SK-N-SH (cell line): ENCODE results near the gene IL10RB. TPM values are rescaled to one million over a fixed set of nuclear protein-coding genes. Genes with fewer than 3 reads are reported as not detected.

ENCODE experiments used
- CTCF ChIA-PET: fragments of 300-600, 350-600 bp; formaldehyde crosslinking; extraction: SDS; loops from one replicate; lab custom pipeline; 2021; lab: Yijun Ruan, JAX
- POLR2A ChIA-PET: fragments of 350-600 bp; sonication (Branson Sonifier 250); formaldehyde crosslinking; extraction: SDS; loops from one replicate; lab custom pipeline; 2020; ENCODE audit warnings: antibody characterized with exemption, inconsistent platforms; lab: Yijun Ruan, JAX
- DNase-seq: peaks from one replicate; pipeline ENCODE4 v3.0.0; 2012
- H2AFZ ChIP-seq: fragments of 200-600 bp; sonication (generic); 2 replicates; pipeline ENCODE4 v1.8.1; 2016; ENCODE audit warnings: antibody characterized with exemption, mild to moderate bottlenecking, low read depth
- H3F3A ChIP-seq: fragments of 200-600 bp; sonication (generic); replicated peaks from 2 replicates; pipeline ENCODE3; 2016; ENCODE audit warnings: antibody characterized with exemption, mild to moderate bottlenecking; ENCODE audit not compliant: insufficient read depth
- H3K27ac ChIP-seq, 2 experiments: fragments of 200-500 bp in 1 of 2; fragments of 200-600 bp in 1 of 2; sonication (Bioruptor generic) in 1 of 2; sonication (generic), shearing (Covaris generic) in 1 of 2; 2 replicates each; pipeline versions ENCODE4 v1.5.1 to v1.6.1; 2014 to 2016; ENCODE audit warnings: low read depth in 2 of 2, inconsistent platforms in 1 of 2, low read length in 1 of 2, mild to moderate bottlenecking in 1 of 2, mixed read lengths in 1 of 2
- H3K27me3 ChIP-seq: fragments of 200-600 bp; sonication (generic), shearing (Covaris generic); 2 replicates; pipeline ENCODE4 v1.6.1; 2016; ENCODE audit warnings: mixed run types; ENCODE audit not compliant: insufficient read depth
- H3K36me3 ChIP-seq, 2 experiments: fragments of 200-500 bp in 1 of 2; fragments of 200-600 bp in 1 of 2; sonication (Bioruptor generic) in 1 of 2; sonication (generic) in 1 of 2; replicated peaks in 1 of 2; 2 replicates each; pipeline versions ENCODE3 to v1.5.1; 2014 to 2016; ENCODE audit warnings: low read length in 1 of 2, mild to moderate bottlenecking in 1 of 2; ENCODE audit not compliant: insufficient read depth in 2 of 2, control insufficient read depth in 1 of 2
- H3K4me1 ChIP-seq, 2 experiments: fragments of 200-500 bp in 1 of 2; fragments of 200-600 bp in 1 of 2; sonication (Bioruptor generic) in 1 of 2; sonication (generic), shearing (Covaris generic) in 1 of 2; 2 replicates each; pipeline versions ENCODE4 v1.5.1 to v1.6.1; 2014 to 2016; ENCODE audit warnings: low read depth in 1 of 2, low read length in 1 of 2, mixed run types in 1 of 2; ENCODE audit not compliant: insufficient read depth in 2 of 2, control insufficient read depth in 1 of 2
- H3K4me2 ChIP-seq: fragments of 200-600 bp; sonication (generic), shearing (Covaris generic); 2 replicates; pipeline ENCODE4 v1.6.1; 2017; ENCODE audit warnings: mixed run types
- H3K4me3 ChIP-seq, 2 experiments: fragments of 200-500 bp in 1 of 2; fragments of 200-600 bp in 1 of 2; sonication (Bioruptor generic) in 1 of 2; sonication (generic), shearing (Covaris generic) in 1 of 2; 2 replicates each; pipeline versions ENCODE4 v1.5.1 to v1.8.1; 2014 to 2016; ENCODE audit warnings: low read depth in 2 of 2, inconsistent platforms in 1 of 2, low read length in 1 of 2, mild to moderate bottlenecking in 1 of 2, mixed read lengths in 1 of 2, moderate library complexity in 1 of 2
- H3K79me2 ChIP-seq: fragments of 200-600 bp; sonication (generic); 2 replicates; pipeline ENCODE4 v1.8.1; 2017; ENCODE audit warnings: mild to moderate bottlenecking; ENCODE audit not compliant: insufficient read depth
- H3K9ac ChIP-seq: fragments of 200-600 bp; sonication (generic); 2 replicates; pipeline ENCODE4 v1.6.1; 2017; ENCODE audit warnings: mixed run types
- H3K9me2 ChIP-seq: fragments of 200-600 bp; sonication (generic); 2 replicates; pipeline ENCODE4 v1.6.1; 2017; ENCODE audit warnings: mixed run types
- H3K9me3 ChIP-seq: fragments of 200-600 bp; sonication (generic); 2 replicates; pipeline ENCODE4 v1.6.1; 2017; ENCODE audit warnings: mixed run types, mild to moderate bottlenecking, moderate library complexity
- H4K20me1 ChIP-seq: fragments of 200-600 bp; sonication (generic); 2 replicates; pipeline ENCODE4 v1.6.1; 2017; ENCODE audit warnings: mild to moderate bottlenecking, mixed run types; ENCODE audit not compliant: insufficient read depth
- CHD2 ChIP-seq: fragments of 150-350 bp; IDR thresholded peaks from 2 replicates; pipeline ENCODE4 v1.6.1; 2018; ENCODE audit warnings: low read length; ENCODE audit not compliant: partially characterized antibody
- FOXJ3 ChIP-seq: sonication (generic); formaldehyde crosslinking; IDR thresholded peaks from 2 replicates; pipeline ENCODE4 v1.5.1; 2020; ENCODE audit warnings: mild to moderate bottlenecking, missing genetic modification reagents
- FOXM1 ChIP-seq: IDR thresholded peaks from 2 replicates; pipeline ENCODE4 v1.4.0; 2012; ENCODE audit warnings: low read depth, mild to moderate bottlenecking
- GABPA ChIP-seq: IDR thresholded peaks from 2 replicates; pipeline ENCODE4 v1.4.0; 2012; ENCODE audit warnings: low read depth, mild to moderate bottlenecking
- GATA2 ChIP-seq: sonication (generic); formaldehyde crosslinking; IDR thresholded peaks from 2 replicates; pipeline ENCODE4 v1.5.0; 2020; ENCODE audit warnings: mild to moderate bottlenecking, missing genetic modification reagents
- IRF3 ChIP-seq: fragments of 150-350 bp; IDR thresholded peaks from 2 replicates; pipeline ENCODE4 v1.6.1; 2016; ENCODE audit warnings: mild to moderate bottlenecking, low read depth, low read length
- MEF2A ChIP-seq: IDR thresholded peaks from 2 replicates; pipeline ENCODE4 v1.4.0; 2012; ENCODE audit warnings: low read depth, borderline replicate concordance
- NFIC ChIP-seq: IDR thresholded peaks from 2 replicates; pipeline ENCODE4 v1.4.0; 2012; ENCODE audit warnings: borderline replicate concordance
- NRF1 ChIP-seq: IDR thresholded peaks from 2 replicates; pipeline ENCODE4 v1.6.1; 2012; ENCODE audit warnings: low read depth, mild to moderate bottlenecking, low read length
- PBX3 ChIP-seq: IDR thresholded peaks from 2 replicates; pipeline ENCODE4; 2012
- POLR2AphosphoS5 ChIP-seq: IDR thresholded peaks from 2 replicates; pipeline ENCODE4 v1.6.1; 2012; ENCODE audit warnings: low read depth, low read length
- RAD21 ChIP-seq: IDR thresholded peaks from 2 replicates; pipeline ENCODE4 v1.6.1; 2012; ENCODE audit warnings: mild to moderate bottlenecking, low read length
- RXRA ChIP-seq: IDR thresholded peaks from 2 replicates; pipeline ENCODE4 v1.4.0; 2012; ENCODE audit warnings: low read depth, mild to moderate bottlenecking, borderline replicate concordance
- SIN3A ChIP-seq: IDR thresholded peaks from 2 replicates; pipeline ENCODE4 v1.6.1; 2012; ENCODE audit warnings: low read depth, mild to moderate bottlenecking, low read length, moderate library complexity, borderline replicate concordance
- SMC3 ChIP-seq: IDR thresholded peaks from 2 replicates; pipeline ENCODE4 v1.6.1; 2012; ENCODE audit warnings: low read depth, low read length, improper control_type of control experiment
- TAF1 ChIP-seq: IDR thresholded peaks from 2 replicates; pipeline ENCODE4 v1.6.1; 2012; ENCODE audit warnings: low read depth, mild to moderate bottlenecking, low read length, moderate library complexity, borderline replicate concordance
- TCF12 ChIP-seq: IDR thresholded peaks from 2 replicates; pipeline ENCODE4 v1.4.0; 2012
- TEAD4 ChIP-seq: IDR thresholded peaks from 2 replicates; pipeline ENCODE4 v1.4.0; 2012; ENCODE audit warnings: mild to moderate bottlenecking, borderline replicate concordance; ENCODE audit not compliant: insufficient read depth
- USF1 ChIP-seq: IDR thresholded peaks from 2 replicates; pipeline ENCODE4 v1.4.0; 2012; ENCODE audit warnings: low read depth, borderline replicate concordance
- YY1 ChIP-seq: IDR thresholded peaks from 2 replicates; pipeline ENCODE4 v1.4.0; 2012; ENCODE audit warnings: low read depth, mild to moderate bottlenecking
- ZBTB33 ChIP-seq: IDR thresholded peaks from 2 replicates; pipeline ENCODE4 v1.4.0; 2012; ENCODE audit warnings: low read depth, borderline replicate concordance
- WGBS: methylation state at CpG from one replicate; pipeline ENCODE4 v1.1.6; 2017; ENCODE audit warnings: low lambda C conversion rate; 5-methylcytosine and 5-hydroxymethylcytosine counted together
- polyA plus RNA-seq, 3 experiments: library from polyadenylated mRNA; depleted of rRNA; stranded (reverse); fragments of >200 nt; gene quantifications; 2 replicates each; pipeline ENCODE4 v1.2.3, GENCODE V29; 2012
- TF ChIP-seq, protein P1 (sequence below): IDR thresholded peaks from 2 replicates; pipeline ENCODE4 v1.4.0; 2012; ENCODE audit warnings: low read depth
- TF ChIP-seq, protein P2 (sequence below): fragments of 150-350 bp; IDR thresholded peaks from 2 replicates; pipeline ENCODE4 v1.6.1; 2017; ENCODE audit warnings: antibody characterized with exemption, low read length, low read depth, borderline replicate concordance

The IL10RB gene
- polyA plus RNA-seq, 1 of the 3 experiments (the other 2 are of a cell fraction): 20.1 TPM

- Histone ChIP-seq H3K27ac (no peak overlapping the region), H2AFZ (no peak overlapping the region), H3K9me3 (no peaks in the 10 kb centered on the region), H4K20me1 (no peaks in the 10 kb centered on the region), H3K4me3 (no peak overlapping the region), H3F3A (peaks cover 5% of the 10 kb centered on the region), H3K4me1 (peaks cover 6 to 17% of the 10 kb centered on the region in 2 experiments; a peak in 3 of 4 replicates), H3K9me2 (no peaks in the 10 kb centered on the region), H3K27me3 (no peaks in the 10 kb centered on the region), H3K79me2 (peaks cover 35% of the 10 kb centered on the region), H3K4me2 (no peak overlapping the region), H3K9ac (no peak overlapping the region), H3K36me3 (no peaks in the 10 kb centered on the region)
- ChIA-PET CTCF (interaction anchor here (0.9 kb wide), 1 partner anchor 10 kb away, joined by 5 read pairs; no protein-coding TSS in a partner anchor), POLR2A (no interaction called here)
- DNase-seq: no peak
- WGBS: 82% methylated on average over 2 of the region's 2 CpGs
- TF ChIP-seq SMC3 (no peak), FOXM1 (no peak), FOXJ3 (CRISPR knock-in tag) (no peak), YY1 (no peak), NFIC (no peak), RXRA (no peak), USF1 (no peak), TCF12 (no peak), NRF1 (no peak), IRF3 (no peak), MEF2A (no peak), POLR2AphosphoS5 (no peak)
These were observed 29.4 kb upstream of the IL10RB start for GRCh38 chr21:33236766-33237165.

DNA sequence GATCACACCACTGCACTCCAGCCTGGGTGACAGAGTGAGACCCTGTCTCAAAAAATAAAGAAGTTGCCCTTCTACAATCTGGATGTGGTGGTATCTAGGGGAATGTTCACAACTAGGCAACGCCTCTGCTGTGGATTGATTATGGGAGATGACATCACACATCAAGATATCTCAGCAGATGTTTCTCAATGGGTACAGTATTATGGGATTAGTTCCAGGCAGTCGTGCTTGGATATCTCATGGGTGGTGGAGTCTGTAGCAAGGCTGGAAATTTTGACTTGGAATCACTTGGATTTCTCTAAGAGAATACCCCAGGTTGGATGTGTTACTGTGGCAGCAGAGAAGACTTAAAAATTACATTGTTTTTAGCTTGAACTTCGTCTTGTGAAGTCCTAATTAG, 28.7 kb upstream of the IL10RB start:
- H3K4me3 ChIP-seq: no peak overlapping the region
- no peaks in the 10 kb centered on the region for H3K27me3 ChIP-seq
- ChIA-PET CTCF (no interaction called here), POLR2A (no interaction called here)
- H3K27ac ChIP-seq: no peak overlapping the region
- H3K9ac ChIP-seq: no peak overlapping the region
- no peak for DNase-seq
- peaks cover 4% of the 10 kb centered on the region for H3F3A ChIP-seq
- H3K79me2 ChIP-seq: peaks cover 29% of the 10 kb centered on the region
- H3K9me2 ChIP-seq: no peaks in the 10 kb centered on the region
- H3K36me3 ChIP-seq: no peaks in the 10 kb centered on the region
- H4K20me1 ChIP-seq: no peaks in the 10 kb centered on the region
- no peak overlapping the region for H3K4me2 ChIP-seq
- no peak overlapping the region for H2AFZ ChIP-seq
- no peaks in the 10 kb centered on the region for H3K9me3 ChIP-seq
- 97% methylated on average over 3 of the region's 3 CpGs for WGBS
- H3K4me1 ChIP-seq: peaks cover 6 to 10% of the 10 kb centered on the region in 2 experiments; a peak in 3 of 4 replicates
- TF ChIP-seq PBX3 (no peak), GATA2 (no peak), SIN3A (no peak), GABPA (no peak), CHD2 (no peak), NFIC (no peak), FOXJ3 (CRISPR knock-in tag) (no peak), TAF1 (no peak), TEAD4 (no peak), ZBTB33 (no peak), RAD21 (no peak), MEF2A (no peak), POLR2AphosphoS5 (no peak), FOXM1 (no peak)
- TF ChIP-seq, protein P1, sequence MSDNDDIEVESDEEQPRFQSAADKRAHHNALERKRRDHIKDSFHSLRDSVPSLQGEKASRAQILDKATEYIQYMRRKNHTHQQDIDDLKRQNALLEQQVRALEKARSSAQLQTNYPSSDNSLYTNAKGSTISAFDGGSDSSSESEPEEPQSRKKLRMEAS: no peak
- TF ChIP-seq, protein P2, sequence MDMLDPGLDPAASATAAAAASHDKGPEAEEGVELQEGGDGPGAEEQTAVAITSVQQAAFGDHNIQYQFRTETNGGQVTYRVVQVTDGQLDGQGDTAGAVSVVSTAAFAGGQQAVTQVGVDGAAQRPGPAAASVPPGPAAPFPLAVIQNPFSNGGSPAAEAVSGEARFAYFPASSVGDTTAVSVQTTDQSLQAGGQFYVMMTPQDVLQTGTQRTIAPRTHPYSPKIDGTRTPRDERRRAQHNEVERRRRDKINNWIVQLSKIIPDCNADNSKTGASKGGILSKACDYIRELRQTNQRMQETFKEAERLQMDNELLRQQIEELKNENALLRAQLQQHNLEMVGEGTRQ: no peak
